Transverse colon (tissue), 4 donors: Measurements from ENCODE around the gene MDFI. TPM values are rescaled to one million over a fixed set of nuclear protein-coding genes. Genes with fewer than 3 reads are reported as not detected.

Experiments
- DNase-seq: peaks from one replicate; pipeline ENCODE4 v3.0.0-alpha.2; 2019
- H3K27ac ChIP-seq, 4 donors: fragments of 200-600 bp; sonication (generic); 2 replicates each; pipeline ENCODE4 v1.5.1; 2016 to 2018; ENCODE audit warnings: inconsistent platforms in 4 of 4
- H3K27me3 ChIP-seq: fragments of 200-600 bp; sonication (generic); 2 replicates; pipeline ENCODE4 v1.5.1; 2017; ENCODE audit warnings: inconsistent platforms
- H3K36me3 ChIP-seq, 4 donors: fragments of 200-600 bp; sonication (generic); 2 replicates each; pipeline ENCODE4 v1.5.1; 2017 to 2019; ENCODE audit warnings: inconsistent platforms in 4 of 4
- H3K4me1 ChIP-seq, 4 donors: fragments of 200-600 bp; sonication (generic); 2 replicates each; pipeline ENCODE4 v1.5.1; 2017 to 2020; ENCODE audit warnings: inconsistent platforms in 4 of 4
- H3K4me3 ChIP-seq, 4 donors: fragments of 200-600 bp; sonication (generic); 1 replicate in 1 of 4; 2 replicates in 3 of 4; pipeline versions ENCODE4 v1.5.1 to v1.6.1; 2017 to 2019; ENCODE audit warnings: inconsistent platforms in 4 of 4
- H3K9me3 ChIP-seq, 2 donors: fragments of 200-600 bp; sonication (generic); 2 replicates each; pipeline ENCODE4 v1.5.1; 2017 to 2019; ENCODE audit warnings: inconsistent platforms in 2 of 2
- CTCF ChIP-seq, 5 experiments: fragments of 200-600 bp in 3 of 5; fragments of 450-650 bp in 2 of 5; sonication (generic) in 3 of 5; IDR thresholded peaks; 1 replicate in 2 of 5; 2 replicates in 3 of 5; pipeline ENCODE4 v1.5.1; 2016 to 2017; ENCODE audit warnings: antibody characterized with exemption in 5 of 5, inconsistent platforms in 3 of 5, mild to moderate bottlenecking in 2 of 5, moderate library complexity in 1 of 5
- EP300 ChIP-seq: sonication (generic); formaldehyde crosslinking; IDR thresholded peaks from one replicate; pipeline ENCODE4 v1.6.1; 2017; ENCODE audit warnings: antibody characterized with exemption, low read depth
- POLR2A ChIP-seq: fragments of 450-650 bp; IDR thresholded peaks from one replicate; pipeline ENCODE4 v1.6.1; 2016; ENCODE audit warnings: antibody characterized with exemption, mild to moderate bottlenecking, moderate library complexity
- POLR2AphosphoS5 ChIP-seq, 3 donors: sonication (generic); formaldehyde crosslinking; IDR thresholded peaks; one replicate each; pipeline ENCODE4 v1.6.1; 2016; ENCODE audit warnings: antibody characterized with exemption in 3 of 3
- WGBS, 2 donors: methylation state at CpG; one replicate each; pipeline ENCODE4 v1.1.5; 2018; ENCODE audit warnings: low coverage in 1 of 2; 5-methylcytosine and 5-hydroxymethylcytosine counted together
- in situ Hi-C, 4 donors: fragments of 200-750 bp; cut with MboI; loops; one replicate each; pipeline versions ENCODE4 v1.15.0 to v1.15.1; 2017; ENCODE audit warnings: low sequenced_read_pairs in 3 of 4, low pct_ligation_motif_present in 1 of 4, low pct_unique_long_range_greater_than_20kb in 1 of 4
- intact Hi-C: fragments of 100-400 bp; cut with DNase I; formaldehyde crosslinking; loops from one replicate; pipeline ENCODE4 v1.15.1; 2023; ENCODE audit warnings: low total_unique reads
- total RNA-seq, 4 donors: library from RNA; depleted of rRNA; stranded (reverse); fragments of >200 nt; gene quantifications; one replicate each; pipeline ENCODE4 v1.1.0, GENCODE V29; 2016

The MDFI gene
- total RNA-seq, 4 donors from 2014 or later, result 2.1 to 2.2 TPM; not detected in 2

- no peak overlapping the region for H3K4me3 ChIP-seq
- in situ Hi-C loops, result no loop called here
- no peak overlapping the region for H3K27ac ChIP-seq
- peaks cover 0 to 8% (median 0%) of the 10 kb centered on the region in 4 donors for H3K4me1 ChIP-seq
- intact Hi-C loops, result no loop called here
- no peak for TF ChIP-seq EP300
- no peak for TF ChIP-seq CTCF (IDR thresholded peaks at IDR 0.05)
- TF ChIP-seq POLR2A, result no peak
- TF ChIP-seq POLR2AphosphoS5 (IDR thresholded peaks at IDR 0.05), result no peak
- no peaks in the 10 kb centered on the region for H3K9me3 ChIP-seq
- H3K36me3 ChIP-seq, result no peaks in the 10 kb centered on the region
- no peak for DNase-seq
- peaks cover 5% of the 10 kb centered on the region for H3K27me3 ChIP-seq
Observed at GRCh38 chr6:41621367-41621766, 16.9 kb upstream of the MDFI start.

- Histone ChIP-seq H3K27ac (no peak overlapping the region), H3K36me3 (no peaks in the 10 kb centered on the region), H3K4me1 (peaks cover 0 to 8% (median 0%) of the 10 kb centered on the region in 4 donors), H3K27me3 (peaks cover 5% of the 10 kb centered on the region), H3K9me3 (no peaks in the 10 kb centered on the region), H3K4me3 (no peak overlapping the region)
- intact Hi-C loops (no loop called here), in situ Hi-C loops (no loop called here)
- 56 to 58% methylated on average over 2 of the region's 2 CpGs for WGBS, 2 donors
- TF ChIP-seq POLR2AphosphoS5 (IDR thresholded peaks at IDR 0.05) (no peak), POLR2A (no peak), EP300 (no peak), CTCF (IDR thresholded peaks at IDR 0.05) (no peak)
- DNase-seq, result no peak
Observed at GRCh38 chr6:41621802-41622201, 16.5 kb upstream of the MDFI start.

GRCh38 chr6:41622206-41622988 lies 15.9 kb upstream of the MDFI start:
- Histone ChIP-seq H3K4me3 (no peak overlapping the region), H3K9me3 (no peaks in the 10 kb centered on the region), H3K27ac (no peak overlapping the region), H3K36me3 (no peaks in the 10 kb centered on the region), H3K27me3 (peaks cover 5% of the 10 kb centered on the region), H3K4me1 (peaks cover 0 to 8% (median 0%) of the 10 kb centered on the region in 4 donors)
- in situ Hi-C loops (no loop called here), intact Hi-C loops (no loop called here)
- WGBS, 2 donors, result 35 to 41% methylated on average over 2 to 3 of the region's 3 CpGs
- DNase-seq, result no peak
- no peak for TF ChIP-seq EP300
- TF ChIP-seq POLR2A, result no peak
- no peak for TF ChIP-seq CTCF (IDR thresholded peaks at IDR 0.05)
- no peak for TF ChIP-seq POLR2AphosphoS5 (IDR thresholded peaks at IDR 0.05)

GRCh38 chr6:41623330-41623729 lies 14.9 kb upstream of the MDFI start:
- in situ Hi-C loops (no loop called here), intact Hi-C loops (no loop called here)
- no peak for TF ChIP-seq POLR2A
- TF ChIP-seq CTCF (IDR thresholded peaks at IDR 0.05), result no peak
- TF ChIP-seq EP300, result no peak
- no peak for TF ChIP-seq POLR2AphosphoS5 (IDR thresholded peaks at IDR 0.05)
- WGBS, 2 donors, result 83 to 92% methylated on average over 3 to 6 of the region's 6 CpGs
- Histone ChIP-seq H3K4me1 (peaks cover 0 to 8% (median 0%) of the 10 kb centered on the region in 4 donors), H3K4me3 (no peak overlapping the region), H3K36me3 (no peaks in the 10 kb centered on the region), H3K27ac (no peak overlapping the region), H3K27me3 (peaks cover 5% of the 10 kb centered on the region), H3K9me3 (no peaks in the 10 kb centered on the region)
- DNase-seq, result no peak
